ENCODE results near the gene SLC66A2. TPM values are rescaled to one million over a fixed set of nuclear protein-coding genes. Genes with fewer than 3 reads are reported as not detected.
"Not testable (repeated sequence)": the region's sequence is repeated elsewhere in the genome, so short reads cannot be mapped to it uniquely, and the experiment has no call there.

SLC66A2 gene
- polyA plus RNA-seq, 2 donors: 38.8 to 57.7 TPM

- no peak overlapping the region for H3K4me3 ChIP-seq (ENCODE audit: low read depth in 1 of 2, low read length in 2 of 2)
- 85 to 87% methylated on average over 19 to 20 of the region's 20 CpGs for WGBS, 2 donors
- no peaks in the 10 kb centered on the region for H3K36me3 ChIP-seq (ENCODE audit: control insufficient read depth in 2 of 2, insufficient read depth in 2 of 2, low read length in 1 of 2)
- peaks cover 0 to 3% of the 10 kb centered on the region in 2 donors for H3K27me3 ChIP-seq (ENCODE audit: control insufficient read depth in 1 of 2, insufficient read depth in 2 of 2, low read length in 2 of 2)
- H3K4me1 ChIP-seq (ENCODE audit: control insufficient read depth in 2 of 2, insufficient read depth in 2 of 2, low read length in 1 of 2): peaks cover 0 to 2% of the 10 kb centered on the region in 2 donors
- H3K27ac ChIP-seq (ENCODE audit: low read depth in 2 of 2, low read length in 1 of 2): no peak overlapping the region
- H3K9me3 ChIP-seq (ENCODE audit: control insufficient read depth in 2 of 2, insufficient read depth in 1 of 2, low read depth in 1 of 2, low read length in 1 of 2): peaks cover 3 to 5% of the 10 kb centered on the region in 2 donors
These were observed 84.4 kb downstream of the SLC66A2 start for GRCh38 chr18:79866889-79867574.

GRCh38 chr18:79865951-79866350 lies 85.5 kb downstream of the SLC66A2 start:
- 54 to 69% methylated on average over 3 of the region's 3 CpGs for WGBS, 2 donors
- not testable (repeated sequence) for H3K27ac ChIP-seq (ENCODE audit: low read depth in 2 of 2, low read length in 1 of 2)

GRCh38 chr18:79864955-79865354 lies 86.5 kb downstream of the SLC66A2 start:
- H3K27me3 ChIP-seq (ENCODE audit: control insufficient read depth in 1 of 2, insufficient read depth in 2 of 2, low read length in 2 of 2); H3K9me3 ChIP-seq (ENCODE audit: control insufficient read depth in 2 of 2, insufficient read depth in 1 of 2, low read depth in 1 of 2, low read length in 1 of 2); H3K36me3 ChIP-seq (ENCODE audit: control insufficient read depth in 2 of 2, insufficient read depth in 2 of 2, low read length in 1 of 2); H3K27ac ChIP-seq (ENCODE audit: low read depth in 2 of 2, low read length in 1 of 2); H3K4me1 ChIP-seq (ENCODE audit: control insufficient read depth in 2 of 2, insufficient read depth in 2 of 2, low read length in 1 of 2); H3K4me3 ChIP-seq (ENCODE audit: low read depth in 1 of 2, low read length in 2 of 2): not testable (repeated sequence)
- WGBS, 2 donors: 89 to 91% methylated on average over 4 of the region's 4 CpGs

More at GRCh38 chr18:79865951-79866350, 85.5 kb downstream of the SLC66A2 start:
- not testable (repeated sequence) for H3K27me3 ChIP-seq (ENCODE audit: control insufficient read depth in 1 of 2, insufficient read depth in 2 of 2, low read length in 2 of 2); H3K9me3 ChIP-seq (ENCODE audit: control insufficient read depth in 2 of 2, insufficient read depth in 1 of 2, low read depth in 1 of 2, low read length in 1 of 2); H3K4me1 ChIP-seq (ENCODE audit: control insufficient read depth in 2 of 2, insufficient read depth in 2 of 2, low read length in 1 of 2); H3K36me3 ChIP-seq (ENCODE audit: control insufficient read depth in 2 of 2, insufficient read depth in 2 of 2, low read length in 1 of 2); H3K4me3 ChIP-seq (ENCODE audit: low read depth in 1 of 2, low read length in 2 of 2)

- Histone ChIP-seq H3K4me1 (ENCODE audit: control insufficient read depth in 2 of 2, insufficient read depth in 2 of 2, low read length in 1 of 2) (no peaks in the 10 kb centered on the region), H3K27me3 (ENCODE audit: control insufficient read depth in 1 of 2, insufficient read depth in 2 of 2, low read length in 2 of 2) (peaks cover 0 to 3% of the 10 kb centered on the region in 2 donors), H3K9me3 (ENCODE audit: control insufficient read depth in 2 of 2, insufficient read depth in 1 of 2, low read depth in 1 of 2, low read length in 1 of 2) (peaks cover 3 to 5% of the 10 kb centered on the region in 2 donors), H3K36me3 (ENCODE audit: control insufficient read depth in 2 of 2, insufficient read depth in 2 of 2, low read length in 1 of 2) (no peaks in the 10 kb centered on the region), H3K4me3 (ENCODE audit: low read depth in 1 of 2, low read length in 2 of 2) (no peak overlapping the region), H3K27ac (ENCODE audit: low read depth in 2 of 2, low read length in 1 of 2) (no peak overlapping the region)
- 71 to 79% methylated on average over 67 to 74 of the region's 74 CpGs for WGBS, 2 donors
These were observed 87.3 kb downstream of the SLC66A2 start for GRCh38 chr18:79864006-79864725.

GRCh38 chr18:79863161-79864005 lies 88.1 kb downstream of the SLC66A2 start:
- H3K9me3 ChIP-seq (ENCODE audit: control insufficient read depth in 2 of 2, insufficient read depth in 1 of 2, low read depth in 1 of 2, low read length in 1 of 2): peaks cover 3 to 5% of the 10 kb centered on the region in 2 donors
- WGBS, 2 donors: 69 to 73% methylated on average over 97 to 102 of the region's 102 CpGs

GRCh38 chr18:79862562-79862961 lies 88.9 kb downstream of the SLC66A2 start:
- WGBS, 2 donors: 93 to 96% methylated on average over 15 of the region's 15 CpGs

More at GRCh38 chr18:79863161-79864005, 88.1 kb downstream of the SLC66A2 start:
- Histone ChIP-seq H3K27ac (ENCODE audit: low read depth in 2 of 2, low read length in 1 of 2) (no peak overlapping the region), H3K27me3 (ENCODE audit: control insufficient read depth in 1 of 2, insufficient read depth in 2 of 2, low read length in 2 of 2) (peaks cover 0 to 3% of the 10 kb centered on the region in 2 donors), H3K4me1 (ENCODE audit: control insufficient read depth in 2 of 2, insufficient read depth in 2 of 2, low read length in 1 of 2) (no peaks in the 10 kb centered on the region), H3K36me3 (ENCODE audit: control insufficient read depth in 2 of 2, insufficient read depth in 2 of 2, low read length in 1 of 2) (no peaks in the 10 kb centered on the region), H3K4me3 (ENCODE audit: low read depth in 1 of 2, low read length in 2 of 2) (no peak overlapping the region)

GRCh38 chr18:79861687-79862086 lies 89.8 kb downstream of the SLC66A2 start:
- H3K36me3 ChIP-seq (ENCODE audit: control insufficient read depth in 2 of 2, insufficient read depth in 2 of 2, low read length in 1 of 2): no peaks in the 10 kb centered on the region
- H3K4me1 ChIP-seq (ENCODE audit: control insufficient read depth in 2 of 2, insufficient read depth in 2 of 2, low read length in 1 of 2): peaks cover 0 to 2% of the 10 kb centered on the region in 2 donors
- no peak overlapping the region for H3K27ac ChIP-seq (ENCODE audit: low read depth in 2 of 2, low read length in 1 of 2)
- WGBS, 2 donors: 81 to 84% methylated on average over 2 of the region's 2 CpGs
- peaks cover 0 to 3% of the 10 kb centered on the region in 2 donors for H3K27me3 ChIP-seq (ENCODE audit: control insufficient read depth in 1 of 2, insufficient read depth in 2 of 2, low read length in 2 of 2)
- no peak overlapping the region for H3K4me3 ChIP-seq (ENCODE audit: low read depth in 1 of 2, low read length in 2 of 2)
- peaks cover 3 to 5% of the 10 kb centered on the region in 2 donors for H3K9me3 ChIP-seq (ENCODE audit: control insufficient read depth in 2 of 2, insufficient read depth in 1 of 2, low read depth in 1 of 2, low read length in 1 of 2)

More at GRCh38 chr18:79862562-79862961, 88.9 kb downstream of the SLC66A2 start:
- Histone ChIP-seq H3K27me3 (ENCODE audit: control insufficient read depth in 1 of 2, insufficient read depth in 2 of 2, low read length in 2 of 2) (peaks cover 0 to 3% of the 10 kb centered on the region in 2 donors), H3K36me3 (ENCODE audit: control insufficient read depth in 2 of 2, insufficient read depth in 2 of 2, low read length in 1 of 2) (no peaks in the 10 kb centered on the region), H3K4me3 (ENCODE audit: low read depth in 1 of 2, low read length in 2 of 2) (no peak overlapping the region), H3K4me1 (ENCODE audit: control insufficient read depth in 2 of 2, insufficient read depth in 2 of 2, low read length in 1 of 2) (no peaks in the 10 kb centered on the region), H3K9me3 (ENCODE audit: control insufficient read depth in 2 of 2, insufficient read depth in 1 of 2, low read depth in 1 of 2, low read length in 1 of 2) (peaks cover 3 to 5% of the 10 kb centered on the region in 2 donors), H3K27ac (ENCODE audit: low read depth in 2 of 2, low read length in 1 of 2) (no peak overlapping the region)

GRCh38 chr18:79859314-79859713 lies 92.1 kb downstream of the SLC66A2 start:
- Histone ChIP-seq H3K27me3 (ENCODE audit: control insufficient read depth in 1 of 2, insufficient read depth in 2 of 2, low read length in 2 of 2) (peaks cover 0 to 3% of the 10 kb centered on the region in 2 donors), H3K27ac (ENCODE audit: low read depth in 2 of 2, low read length in 1 of 2) (no peak overlapping the region), H3K4me1 (ENCODE audit: control insufficient read depth in 2 of 2, insufficient read depth in 2 of 2, low read length in 1 of 2) (peaks cover 2 to 5% of the 10 kb centered on the region in 2 donors), H3K9me3 (ENCODE audit: control insufficient read depth in 2 of 2, insufficient read depth in 1 of 2, low read depth in 1 of 2, low read length in 1 of 2) (peaks cover 3 to 5% of the 10 kb centered on the region in 2 donors), H3K36me3 (ENCODE audit: control insufficient read depth in 2 of 2, insufficient read depth in 2 of 2, low read length in 1 of 2) (no peaks in the 10 kb centered on the region), H3K4me3 (ENCODE audit: low read depth in 1 of 2, low read length in 2 of 2) (no peak overlapping the region)
- WGBS, 2 donors: 85 to 88% methylated on average over 7 of the region's 7 CpGs

GRCh38 chr18:79857082-79857671 lies 94.3 kb downstream of the SLC66A2 start:
- no peaks in the 10 kb centered on the region for H3K27me3 ChIP-seq (ENCODE audit: control insufficient read depth in 1 of 2, insufficient read depth in 2 of 2, low read length in 2 of 2)
- H3K36me3 ChIP-seq (ENCODE audit: control insufficient read depth in 2 of 2, insufficient read depth in 2 of 2, low read length in 1 of 2): no peaks in the 10 kb centered on the region
- 36 to 41% methylated on average over 14 of the region's 14 CpGs for WGBS, 2 donors

More at GRCh38 chr18:79857082-79857671, 94.3 kb downstream of the SLC66A2 start:
- peaks cover 2 to 5% of the 10 kb centered on the region in 2 donors for H3K4me1 ChIP-seq (ENCODE audit: control insufficient read depth in 2 of 2, insufficient read depth in 2 of 2, low read length in 1 of 2)
- H3K4me3 ChIP-seq (ENCODE audit: low read depth in 1 of 2, low read length in 2 of 2): no peak overlapping the region
- H3K27ac ChIP-seq (ENCODE audit: low read depth in 2 of 2, low read length in 1 of 2): no peak overlapping the region
- H3K9me3 ChIP-seq (ENCODE audit: control insufficient read depth in 2 of 2, insufficient read depth in 1 of 2, low read depth in 1 of 2, low read length in 1 of 2): no peaks in the 10 kb centered on the region
